Lung (tissue), 16 donors: ENCODE data around the gene PCP4. TPM values are rescaled to one million over a fixed set of nuclear protein-coding genes. Genes with fewer than 3 reads are reported as not detected.
A peak's percentile ranks its signal among the peaks of the same experiment; 100 is the strongest.

ENCODE experiments used
- ATAC-seq: fragments of 200-7000 bp; cut with Tn5 transposase; one replicate; pipeline ENCODE4 v1.9.1; 2020; ENCODE audit warnings: moderate number of reproducible peaks; ENCODE audit not compliant: insufficient read depth, low FRiP score
- DNase-seq, 3 donors: peaks; one replicate each; pipeline ENCODE4 v3.0.0-alpha.2; 2013 to 2017
- H3K27ac ChIP-seq, 2 donors: one replicate each; pipeline ENCODE4 v1.5.1; 2013; ENCODE audit warnings: mild to moderate bottlenecking in 2 of 2, moderate library complexity in 2 of 2, control low read depth in 1 of 2, inconsistent platforms in 1 of 2, low read depth in 1 of 2, low read length in 1 of 2
- H3K27me3 ChIP-seq, 3 donors: one replicate each; pipeline ENCODE4 v1.5.1; 2013; ENCODE audit warnings: low read length in 2 of 3; ENCODE audit not compliant: control insufficient read depth in 3 of 3, insufficient read depth in 3 of 3
- H3K36me3 ChIP-seq, 4 donors: one replicate each; pipeline ENCODE4 v1.5.1; 2013; ENCODE audit warnings: low read length in 4 of 4, mild to moderate bottlenecking in 1 of 4, moderate library complexity in 1 of 4; ENCODE audit not compliant: control insufficient read depth in 4 of 4, insufficient read depth in 4 of 4
- H3K4me1 ChIP-seq, 5 donors: one replicate each; pipeline ENCODE4 v1.5.1; 2013; ENCODE audit warnings: low read length in 5 of 5, mild to moderate bottlenecking in 2 of 5, moderate library complexity in 1 of 5; ENCODE audit not compliant: control insufficient read depth in 5 of 5, insufficient read depth in 5 of 5
- H3K4me3 ChIP-seq: one replicate; pipeline ENCODE4 v1.5.1; 2013; ENCODE audit warnings: mild to moderate bottlenecking, control low read depth, moderate library complexity
- H3K9ac ChIP-seq, 2 donors: one replicate each; pipeline ENCODE4 v1.5.1; 2013; ENCODE audit warnings: low read length in 2 of 2, control low read depth in 1 of 2; ENCODE audit not compliant: insufficient read depth in 1 of 2
- H3K9me3 ChIP-seq, 4 donors: one replicate each; pipeline ENCODE4 v1.5.1; 2013; ENCODE audit warnings: low read length in 3 of 4, mild to moderate bottlenecking in 1 of 4, moderate library complexity in 1 of 4; ENCODE audit not compliant: control insufficient read depth in 4 of 4, insufficient read depth in 3 of 4
- CTCF ChIP-seq: IDR thresholded peaks from 2 replicates; pipeline ENCODE4 v1.5.1; 2012; ENCODE audit warnings: mild to moderate bottlenecking; ENCODE audit errors: control extremely low read depth, extremely low read depth
- WGBS, 2 donors: extraction: QIAGEN DNeasy Blood & Tissue Kit; methylation state at CpG; one replicate each; pipeline ENCODE4 v1.1.7; 2013; 5-methylcytosine and 5-hydroxymethylcytosine counted together
- long read RNA-seq, 5 donors: transcript quantifications; one replicate each; lab custom pipeline, GENCODE V29; 2026
- polyA plus RNA-seq, 2 donors: library from polyadenylated mRNA; stranded (reverse); fragments of 200-250 nt; gene quantifications; one replicate each; pipeline ENCODE4 v1.2.1, GENCODE V29; 2013
- total RNA-seq, 2 donors: library from RNA; depleted of rRNA in 1 of 2; stranded (reverse); fragments of >200 nt in 1 of 2; gene quantifications; one replicate each; pipeline ENCODE4 v1.2.1, GENCODE V29; 2014 to 2021
- donor health status: control.
- donor health status: control.
- donor health status: Bipolar disorder and iron deficiency.
- donor health status: healthy.
- donor health status: DM: yes; HTN: yes; CAD: no.

PCP4 gene
- 1 to 10 TPM in 1 of 2 donors, not detected in 1; 1.3 TPM for total RNA-seq
- polyA plus RNA-seq: 1 to 10 TPM in 1 of 2 donors, under 1 TPM in 1; 0.74 to 3.1 TPM
- long read RNA-seq, donor 1, transcript PCP4-201 (3 exons, 660 nt): major isoform, 8 of 8 reads
- long read RNA-seq, donor 1, partial matches to known transcripts: 0 of 8 reads
- long read RNA-seq, donor 1, other reads (novel, unspliced or antisense): 0 of 8 reads
- long read RNA-seq, donor 2, transcript PCP4-201 (3 exons, 660 nt): major isoform, 13 of 28 reads
- long read RNA-seq, donor 2, partial matches to known transcripts: 15 of 28 reads
- long read RNA-seq, donor 2, other reads (novel, unspliced or antisense): 0 of 28 reads
- long read RNA-seq, donor 3, transcript PCP4-201 (3 exons, 660 nt): major isoform, 11 of 17 reads
- long read RNA-seq, donor 3, partial matches to known transcripts: 6 of 17 reads
- long read RNA-seq, donor 3, other reads (novel, unspliced or antisense): 0 of 17 reads
- long read RNA-seq, donor 4, transcript PCP4-201 (3 exons, 660 nt): major isoform, 6 of 6 reads
- long read RNA-seq, donor 4, partial matches to known transcripts: 0 of 6 reads
- long read RNA-seq, donor 4, other reads (novel, unspliced or antisense): 0 of 6 reads
- long read RNA-seq, donor 5, transcript PCP4-201 (3 exons, 660 nt): major isoform, 16 of 39 reads
- long read RNA-seq, donor 5, partial matches to known transcripts: 23 of 39 reads
- long read RNA-seq, donor 5, other reads (novel, unspliced or antisense): 0 of 39 reads

DNA sequence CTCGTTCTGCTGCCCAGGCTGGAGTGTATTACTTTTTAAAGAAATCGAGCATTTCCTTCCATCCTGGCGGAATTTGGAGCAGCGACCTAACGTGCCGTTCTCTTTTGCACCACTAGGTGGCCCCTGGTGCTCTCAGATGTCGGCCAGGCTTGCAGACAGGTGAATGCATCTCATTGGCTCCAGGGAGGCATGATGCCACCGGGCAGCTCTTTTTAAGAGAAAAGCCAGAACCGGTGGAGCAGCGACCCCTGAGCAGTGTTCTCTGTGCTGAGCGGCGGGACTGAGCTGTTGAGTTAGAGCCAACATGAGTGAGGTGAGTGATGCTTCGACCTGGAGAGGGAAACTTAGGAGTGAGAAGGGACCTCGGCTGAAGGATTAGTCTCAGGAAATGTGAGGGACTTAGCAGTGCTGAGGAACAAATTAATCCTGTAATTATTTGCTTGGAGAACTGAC is at the start of gene PCP4:
TSS of gene PCP4 (plus strand) at position 241 of the 453 bp plus-strand sequence. CDS start at position 305, 64 bp downstream.
- Histone ChIP-seq H3K9me3 (peaks cover 0 to 4% (median 0%) of the 10 kb centered on the region in 4 donors), H3K9ac (no peak within 1 kb of the TSS), H3K4me1 (peaks cover 0 to 5% (median 0%) of the 10 kb centered on the region in 5 donors), H3K27ac (no peak within 1 kb of the TSS), H3K4me3 (no peak within 1 kb of the TSS), H3K27me3 (peaks cover 0 to 7% (median 5%) of the 10 kb centered on the region in 3 donors), H3K36me3 (no peaks in the 10 kb centered on the region)
- TF ChIP-seq CTCF: peak; percentile 37
- ATAC-seq (no peak), DNase-seq (peak; percentile 58 to 71 (median 68))
- WGBS, 2 donors: 6 to 8% methylated on average over 14 of the region's 14 CpGs

- TF ChIP-seq CTCF: no peak
- 63 to 64% methylated on average over 2 of the region's 2 CpGs for WGBS, 2 donors
- no peak for ATAC-seq
- Histone ChIP-seq H3K9ac (no peak overlapping the region), H3K4me3 (no peak overlapping the region), H3K9me3 (peaks cover 0 to 2% (median 0%) of the 10 kb centered on the region in 4 donors), H3K4me1 (no peaks in the 10 kb centered on the region), H3K27me3 (peaks cover 0 to 39% (median 0%) of the 10 kb centered on the region in 3 donors), H3K36me3 (no peaks in the 10 kb centered on the region), H3K27ac (no peak overlapping the region)
- no peak for DNase-seq
Observed at GRCh38 chr21:39818557-39818956, 48.7 kb upstream of the PCP4 start.

- H3K9ac ChIP-seq: no peak overlapping the region
- no peak for TF ChIP-seq CTCF
- H3K4me1 ChIP-seq: no peaks in the 10 kb centered on the region
- ATAC-seq: no peak
- DNase-seq: no peak
- H3K4me3 ChIP-seq: no peak overlapping the region
- WGBS, 2 donors: 85 to 94% methylated on average over 3 of the region's 3 CpGs
- peaks cover 0 to 34% (median 0%) of the 10 kb centered on the region in 3 donors for H3K27me3 ChIP-seq
- no peak overlapping the region for H3K27ac ChIP-seq
- H3K36me3 ChIP-seq: no peaks in the 10 kb centered on the region
- no peaks in the 10 kb centered on the region for H3K9me3 ChIP-seq
Observed at GRCh38 chr21:39822042-39822441, 45.2 kb upstream of the PCP4 start.
